Myocyte (in vitro differentiated cells): ENCODE measurements around the gene GTF2F2. TPM values are rescaled to one million over a fixed set of nuclear protein-coding genes. Genes with fewer than 3 reads are reported as not detected.

Experiments
- DNase-seq: peaks from one replicate; pipeline ENCODE4 v3.0.0-alpha.2; 2012; ENCODE audit warnings: low read depth
- polyA plus RNA-seq: library from polyadenylated mRNA; unstranded; fragments of >200 nt; gene quantifications from one replicate; pipeline ENCODE4 v1.2.1, GENCODE V29; 2012; ENCODE audit warnings: missing spikeins
- total RNA-seq: library from RNA; depleted of rRNA; stranded (reverse); fragments of >200 nt; gene quantifications from 2 replicates; pipeline ENCODE4 v1.2.3, GENCODE V29; 2014

Gene GTF2F2
- 30.8 and 33.9 TPM in 2 replicates for total RNA-seq
- polyA plus RNA-seq, result 22.3 TPM

- peak; percentile 90 for DNase-seq
Observed at GRCh38 chr13:45119991-45120864, at the start of gene GTF2F2. GTF2F2 (plus strand) TSS chr13:45120510; CDS start chr13:45120656, 146 bp downstream.

GRCh38 chr13:45073809-45074208 lies 46.5 kb upstream of the GTF2F2 start:
- DNase-seq, result no peak

DNA sequence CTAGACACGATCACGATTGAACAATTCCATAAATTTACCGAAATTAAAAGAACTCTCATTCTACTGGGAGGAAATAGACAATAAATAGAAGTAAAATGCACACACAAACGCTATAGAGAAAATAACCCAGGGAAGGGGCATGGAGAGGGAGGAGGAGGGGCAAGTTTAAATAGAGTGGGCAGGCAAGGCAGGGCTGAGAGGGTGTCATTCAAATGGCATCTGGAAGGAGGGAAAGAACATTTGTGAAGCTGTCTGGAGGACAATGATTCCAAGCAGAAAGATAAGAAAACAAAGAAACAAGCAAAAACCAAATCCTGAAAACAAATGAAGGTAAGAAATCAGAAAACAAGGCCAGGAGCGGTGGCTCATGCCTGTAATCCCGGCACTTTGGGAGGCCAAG lies 45.6 kb upstream of the GTF2F2 start:
- no peak for DNase-seq

GRCh38 chr13:45078003-45078402 lies 42.3 kb upstream of the GTF2F2 start:
- DNase-seq, result no peak

DNA sequence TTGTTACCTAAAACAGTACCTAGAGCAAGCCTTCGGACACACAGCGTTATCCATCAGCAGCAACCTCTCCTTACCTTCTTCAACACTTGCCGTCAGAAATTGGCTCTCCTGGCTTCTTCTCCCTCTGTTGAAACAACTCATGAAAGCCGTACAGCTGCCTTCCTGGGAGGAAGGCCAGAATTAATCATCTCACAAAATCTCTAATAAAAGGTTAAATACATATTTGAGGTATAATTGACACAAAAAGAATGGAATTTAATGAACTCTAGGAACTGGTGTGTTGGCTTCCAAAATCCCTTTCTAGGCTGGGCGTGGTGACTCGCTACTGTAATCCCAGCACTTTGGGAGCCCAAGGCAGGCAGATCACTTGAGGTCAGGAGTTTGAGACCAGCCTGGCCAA lies 37.3 kb upstream of the GTF2F2 start:
- peak; percentile 66 for DNase-seq

GRCh38 chr13:45084515-45084914 lies 35.8 kb upstream of the GTF2F2 start:
- DNase-seq, result peak; percentile 21

DNA sequence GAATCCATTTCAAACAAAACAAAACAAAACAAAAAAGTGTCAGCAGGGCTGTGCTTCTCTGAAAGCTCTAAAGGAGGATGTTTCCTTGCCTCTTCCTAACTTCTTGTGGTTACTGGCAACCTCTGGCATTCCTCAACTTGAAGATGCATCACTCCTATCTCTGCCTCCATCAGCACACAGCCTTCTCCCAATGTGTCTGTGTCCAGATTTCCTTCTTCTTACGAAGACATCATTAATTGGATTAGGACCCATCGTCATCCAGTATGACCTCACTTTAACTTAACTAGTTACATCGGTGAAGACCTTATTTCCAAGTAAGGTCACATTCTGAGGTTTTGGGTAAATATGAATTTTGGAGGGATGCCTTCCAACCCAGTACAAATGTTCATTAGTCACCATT lies 33.8 kb upstream of the GTF2F2 start:
- DNase-seq, result peak; percentile 14

GRCh38 chr13:45092663-45093062 lies 27.6 kb upstream of the GTF2F2 start:
- DNase-seq, result peak; percentile 86

DNA sequence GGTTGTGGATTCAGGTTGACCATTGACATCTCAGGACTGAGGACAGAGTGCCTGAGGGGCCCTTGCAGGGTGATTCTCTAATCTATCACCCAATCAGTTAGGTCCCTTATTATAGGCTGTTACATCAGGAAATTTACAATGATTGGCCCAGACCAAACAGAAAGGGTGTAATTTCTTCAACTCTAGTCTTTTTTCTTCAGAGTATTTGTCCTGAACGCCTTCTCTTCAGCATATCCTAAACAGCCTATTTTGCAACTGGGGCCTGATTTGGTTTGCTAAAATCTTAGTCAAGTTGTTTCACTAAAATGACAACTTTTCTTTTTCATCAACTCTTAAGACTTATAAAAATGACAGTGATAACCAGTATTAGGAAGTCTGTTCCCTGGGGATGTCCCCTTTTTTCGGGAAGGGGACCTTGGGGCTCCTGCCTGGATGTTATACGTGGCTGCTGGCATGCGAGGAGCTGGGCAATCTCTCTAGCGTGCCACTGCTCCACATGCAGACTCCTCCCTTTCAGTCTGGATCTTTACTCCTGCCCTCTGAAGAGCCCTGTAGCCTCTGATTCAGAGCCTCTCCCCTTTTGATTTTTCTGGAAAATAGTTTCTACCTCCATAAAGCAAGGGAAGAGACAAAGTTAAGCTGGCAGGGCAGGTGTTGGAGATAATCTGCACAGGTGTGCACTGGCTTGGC lies 19.6 kb upstream of the GTF2F2 start:
- DNase-seq, result no peak

DNA sequence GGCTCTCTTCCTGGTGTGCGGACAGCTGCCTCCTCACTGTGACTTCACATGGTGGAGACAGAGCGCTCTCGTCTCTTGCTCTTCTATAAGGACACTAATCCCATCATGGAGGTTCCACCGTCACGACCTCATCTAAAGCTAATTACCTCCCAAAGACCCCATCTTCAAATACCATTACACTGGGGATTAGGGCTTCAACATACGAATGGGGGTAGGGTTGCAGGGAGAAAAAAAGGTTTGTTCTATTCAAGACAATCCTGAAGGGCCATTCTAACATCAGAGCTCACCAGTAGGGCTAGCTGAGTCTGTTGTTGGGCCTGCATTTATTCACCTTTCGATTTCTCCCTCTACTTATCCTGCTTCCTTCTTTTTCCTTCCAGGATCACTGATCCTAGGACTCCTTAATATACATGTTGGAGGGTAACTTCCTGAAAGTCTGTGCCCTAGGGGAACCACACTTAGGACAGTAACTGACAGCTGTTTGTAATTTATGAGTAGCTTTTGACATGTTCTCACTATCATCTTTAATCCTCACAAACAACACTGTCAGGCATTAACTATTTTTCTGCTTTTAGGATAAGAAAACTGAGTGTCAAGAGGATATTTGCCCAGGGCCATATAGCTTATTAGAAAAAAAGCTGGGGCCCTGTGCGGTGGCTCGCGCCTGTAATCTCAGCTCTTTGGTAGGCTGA lies 18.8 kb upstream of the GTF2F2 start:
- DNase-seq, result no peak

DNA sequence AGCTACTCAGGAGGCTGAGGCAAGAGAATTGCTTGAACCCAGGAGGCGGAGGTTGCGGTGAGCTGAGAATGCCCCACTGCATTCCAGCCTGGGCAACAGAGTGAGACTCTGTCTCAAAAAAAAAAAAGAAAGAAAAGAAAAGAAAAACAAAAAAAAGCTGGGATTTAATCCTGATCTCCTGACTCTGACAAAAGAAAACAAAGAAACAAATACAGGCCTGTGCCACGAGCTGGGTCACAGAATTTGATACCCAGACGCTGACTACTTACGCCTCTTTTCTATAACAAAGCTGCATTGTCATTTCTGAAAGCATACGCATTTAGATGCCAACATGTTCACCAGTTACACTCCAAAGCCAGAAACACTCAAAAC lies 18.2 kb upstream of the GTF2F2 start:
- no peak for DNase-seq

GRCh38 chr13:45103449-45103848 lies 16.9 kb upstream of the GTF2F2 start:
- no peak for DNase-seq

GRCh38 chr13:45104261-45104660 lies 16.0 kb upstream of the GTF2F2 start:
- DNase-seq, result no peak

GRCh38 chr13:45105895-45106294 lies 14.4 kb upstream of the GTF2F2 start:
- DNase-seq, result no peak

- no peak for DNase-seq
Observed at GRCh38 chr13:45107539-45107938, 12.8 kb upstream of the GTF2F2 start.

- DNase-seq, result no peak
Observed at GRCh38 chr13:45108716-45109101, 11.6 kb upstream of the GTF2F2 start.

- peak; percentile 67 for DNase-seq
Observed at GRCh38 chr13:45109102-45109720, 11.1 kb upstream of the GTF2F2 start.

DNA sequence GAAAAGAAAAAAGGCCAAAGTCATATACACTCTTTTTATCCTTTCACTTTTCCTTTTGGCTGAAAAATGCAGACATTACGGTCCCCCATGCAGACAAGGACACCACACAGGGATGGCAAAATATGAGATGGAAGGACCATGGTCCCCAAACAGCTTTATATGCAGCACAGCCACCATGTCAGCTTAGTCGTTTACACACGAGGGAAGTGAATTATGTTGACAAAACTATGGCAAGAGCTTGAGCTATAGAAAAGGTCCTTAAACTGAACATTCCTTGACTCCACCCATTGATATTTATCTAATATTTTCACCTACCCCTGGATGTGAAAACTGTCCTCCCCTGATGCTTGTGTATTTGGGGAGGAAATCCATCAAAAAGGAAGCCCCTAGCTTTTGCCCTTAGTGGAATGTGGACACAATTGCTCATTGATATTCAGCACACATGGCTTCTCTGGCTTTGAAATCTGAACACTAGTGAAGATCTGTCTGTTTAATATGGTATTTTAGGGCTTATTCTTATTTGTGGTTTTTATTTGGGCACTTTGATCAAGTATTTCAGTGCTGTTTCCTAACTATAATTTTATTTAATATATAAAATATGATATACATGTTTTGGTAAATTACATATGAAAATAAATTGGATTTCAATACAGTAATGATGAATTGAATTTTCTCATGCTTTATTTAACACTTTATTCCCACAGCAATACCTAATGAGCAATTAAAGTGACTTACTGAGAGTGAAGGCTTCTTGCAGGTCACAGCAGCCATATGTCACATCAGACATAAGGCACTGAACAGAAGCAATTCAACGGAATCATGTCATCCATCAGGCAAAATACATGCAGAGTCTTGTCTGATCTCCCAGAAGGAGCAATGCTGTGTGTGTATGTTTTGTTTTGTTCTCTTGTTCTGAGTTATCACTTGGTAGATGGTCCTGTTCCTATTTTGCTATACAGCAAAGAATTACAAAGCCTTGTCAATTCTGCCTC lies 6.8 kb upstream of the GTF2F2 start:
- DNase-seq, result no peak

GRCh38 chr13:45119469-45119990 lies 780 bp upstream of the GTF2F2 start:
- DNase-seq, result peak; percentile 51
